ENCODE results near the gene MPZL2.

MPZL2 gene

GRCh38 chr11:118230088-118230487 is 34.0 kb downstream of the MPZL2 start:
- DNase-seq (ENCODE audit: low read depth) = no peak
- no peak for TF ChIP-seq CTCF (IDR thresholded peaks at IDR 0.05; ENCODE audit: low read length, missing control alignments)
- H3K4me3 ChIP-seq (replicated peaks; ENCODE audit: low read depth, low read length) = no peak overlapping the region

- TF ChIP-seq CTCF (IDR thresholded peaks at IDR 0.05; ENCODE audit: low read length, missing control alignments) = no peak
- H3K4me3 ChIP-seq (replicated peaks; ENCODE audit: low read depth, low read length) = no peak overlapping the region
- no peak for DNase-seq (ENCODE audit: low read depth)
Measured at GRCh38 chr11:118229274-118229847, 34.7 kb downstream of the MPZL2 start.

- no peak for TF ChIP-seq CTCF (IDR thresholded peaks at IDR 0.05; ENCODE audit: low read length, missing control alignments)
- DNase-seq (ENCODE audit: low read depth) = no peak
- H3K4me3 ChIP-seq (replicated peaks; ENCODE audit: low read depth, low read length) = no peak overlapping the region
Measured at GRCh38 chr11:118227865-118228785, 36.0 kb downstream of the MPZL2 start.

GRCh38 chr11:118226781-118227180 is 37.3 kb downstream of the MPZL2 start:
- no peak overlapping the region for H3K4me3 ChIP-seq (replicated peaks; ENCODE audit: low read depth, low read length)
- DNase-seq (ENCODE audit: low read depth) = no peak
- TF ChIP-seq CTCF (IDR thresholded peaks at IDR 0.05; ENCODE audit: low read length, missing control alignments) = no peak

GRCh38 chr11:118226296-118226695 is 37.8 kb downstream of the MPZL2 start:
- no peak for DNase-seq (ENCODE audit: low read depth)
- H3K4me3 ChIP-seq (replicated peaks; ENCODE audit: low read depth, low read length) = no peak overlapping the region

GRCh38 chr11:118224511-118225188 is 39.4 kb downstream of the MPZL2 start, which contains the start of gene JAML:
Gene JAML, minus strand, starts transcription at chr11:118225011. Its CDS starts 10,145 bp downstream, at chr11:118214866.
- no peak for TF ChIP-seq CTCF (IDR thresholded peaks at IDR 0.05; ENCODE audit: low read length, missing control alignments)
- no peak within 1 kb of the TSS for H3K4me3 ChIP-seq (replicated peaks; ENCODE audit: low read depth, low read length)
- no peak for DNase-seq (ENCODE audit: low read depth)

More at GRCh38 chr11:118226296-118226695, 37.8 kb downstream of the MPZL2 start:
- TF ChIP-seq CTCF (IDR thresholded peaks at IDR 0.05; ENCODE audit: low read length, missing control alignments) = no peak

All from fibroblast of pulmonary artery (primary cell).